ENCODE measurements around the gene ASPN.
"Not testable (repeated sequence)": the region's sequence is repeated elsewhere in the genome, so short reads cannot be mapped to it uniquely, and the experiment has no call there.

Gene ASPN

DNA sequence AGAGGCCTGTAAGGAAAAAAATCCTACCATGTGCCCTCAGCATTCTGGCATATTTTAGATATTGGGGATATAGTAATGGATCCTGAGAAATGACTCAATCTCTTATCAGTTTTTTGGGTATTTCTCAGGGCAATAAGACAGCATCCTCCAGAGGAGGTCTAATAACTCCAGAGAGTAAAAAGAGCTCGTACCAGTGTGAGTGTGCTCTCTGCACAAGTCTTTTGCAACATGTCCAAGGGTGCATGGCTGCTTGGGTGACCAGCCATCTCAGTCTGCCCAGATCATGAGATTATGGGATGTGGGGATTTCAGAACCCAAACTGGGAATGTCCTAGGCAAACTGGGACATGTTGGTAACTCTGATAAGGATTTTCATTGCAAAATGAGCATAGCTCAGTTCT is 15.3 kb downstream of the ASPN start:
- DNase-seq, result no peak

DNA sequence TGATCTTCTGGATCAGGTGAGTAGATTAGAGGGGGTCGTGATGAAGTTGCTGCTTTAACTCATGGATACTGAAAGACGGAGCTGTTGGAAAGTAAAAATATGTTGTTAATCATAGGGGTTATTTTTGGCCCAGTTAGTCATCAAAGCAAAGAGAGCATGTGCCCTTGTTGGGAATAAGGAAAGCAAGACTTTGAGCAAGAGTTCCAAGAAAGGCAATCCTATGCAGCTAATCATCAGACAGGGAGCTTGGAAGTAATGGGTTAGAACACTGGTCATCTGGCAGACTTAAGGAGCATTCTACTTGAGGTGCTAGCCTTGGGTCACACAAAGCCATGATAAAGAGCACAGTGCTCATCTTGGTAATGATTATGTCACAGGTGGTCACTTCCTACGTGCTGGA is 18.3 kb downstream of the ASPN start:
- no peak for DNase-seq

DNA sequence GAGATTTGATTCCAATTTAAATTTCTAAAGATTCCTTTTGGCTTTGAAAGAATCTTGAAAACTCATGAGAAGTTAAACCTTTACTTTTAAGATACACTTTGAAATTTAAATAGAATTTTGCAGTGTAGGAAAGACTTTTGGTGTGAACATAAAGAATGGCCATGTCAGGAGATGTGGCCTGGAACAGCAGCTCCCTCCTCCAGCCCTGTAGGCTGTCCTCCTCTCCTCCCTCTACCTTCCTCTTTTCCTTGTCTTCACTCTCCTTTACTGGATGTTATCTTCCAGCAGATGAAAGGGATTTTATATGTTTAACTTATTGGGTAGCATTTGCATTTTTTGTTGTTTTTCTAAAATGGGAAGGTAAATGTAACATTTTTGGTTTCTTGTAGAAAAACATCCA is 18.9 kb downstream of the ASPN start:
- DNase-seq, result no peak

DNA sequence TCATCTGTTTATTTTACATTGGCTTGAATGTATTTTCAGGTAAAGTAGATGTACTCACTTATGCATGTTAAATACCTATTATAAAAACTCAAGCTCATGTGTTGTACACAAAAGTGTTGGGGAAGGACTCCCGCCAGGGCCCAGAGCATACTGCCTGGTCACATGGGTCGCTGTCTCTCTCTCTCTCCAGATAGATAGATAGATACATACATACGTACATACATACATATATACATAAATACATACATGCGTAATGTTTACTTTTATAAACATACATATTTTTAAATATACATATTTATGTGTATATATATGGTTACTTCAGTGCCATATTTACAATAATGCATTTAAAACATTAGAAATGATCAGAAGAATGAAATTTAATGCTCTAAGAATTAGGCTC is 24.7 kb downstream of the ASPN start:
- no peak for DNase-seq

DNA sequence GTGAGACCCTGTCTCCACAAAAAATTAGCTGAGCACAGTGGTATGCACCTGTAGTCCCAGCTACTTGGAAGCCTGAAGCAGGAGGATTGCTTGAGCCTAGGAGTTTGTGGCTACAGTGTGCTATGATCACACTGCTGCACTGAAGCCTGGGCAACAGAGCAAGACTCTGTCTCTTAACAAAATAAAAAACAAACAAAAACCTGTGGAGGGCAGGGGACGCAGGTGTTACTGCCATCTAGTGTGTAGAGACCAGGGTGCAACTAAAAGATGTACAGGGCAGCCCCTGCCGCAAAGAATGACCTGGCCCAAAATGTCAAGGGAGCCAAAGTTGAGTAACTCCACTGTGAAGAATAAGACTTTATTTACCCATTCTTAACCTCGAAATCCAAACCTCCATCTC is 27.1 kb downstream of the ASPN start:
- no peak for DNase-seq

DNA sequence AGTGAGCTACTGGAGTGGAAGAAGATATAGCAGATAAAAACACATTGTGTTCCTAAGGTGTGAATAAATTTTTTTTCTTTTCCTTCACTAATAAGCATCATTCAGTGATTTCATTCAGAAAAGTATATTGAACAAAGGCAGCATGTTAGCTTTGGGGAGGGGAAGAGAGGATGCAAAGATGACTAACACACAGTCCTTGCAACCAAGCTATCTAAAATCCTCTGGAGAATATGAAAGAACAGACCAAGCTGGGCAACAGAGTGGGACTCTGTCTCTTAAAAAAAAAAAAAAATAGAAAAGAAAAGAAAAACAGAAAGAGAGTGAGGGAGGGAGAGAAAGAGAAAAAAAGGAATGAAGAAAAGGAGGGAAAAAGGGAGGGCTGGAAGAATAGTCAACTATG is 35.8 kb downstream of the ASPN start:
- DNase-seq, result no peak

- no peak for DNase-seq
Observed at GRCh38 chr9:92444841-92445240, 37.5 kb downstream of the ASPN start.

- no peak for DNase-seq
Observed at GRCh38 chr9:92440751-92441046, 41.6 kb downstream of the ASPN start.

GRCh38 chr9:92439921-92440750 is 42.2 kb downstream of the ASPN start:
- DNase-seq, result no peak

DNA sequence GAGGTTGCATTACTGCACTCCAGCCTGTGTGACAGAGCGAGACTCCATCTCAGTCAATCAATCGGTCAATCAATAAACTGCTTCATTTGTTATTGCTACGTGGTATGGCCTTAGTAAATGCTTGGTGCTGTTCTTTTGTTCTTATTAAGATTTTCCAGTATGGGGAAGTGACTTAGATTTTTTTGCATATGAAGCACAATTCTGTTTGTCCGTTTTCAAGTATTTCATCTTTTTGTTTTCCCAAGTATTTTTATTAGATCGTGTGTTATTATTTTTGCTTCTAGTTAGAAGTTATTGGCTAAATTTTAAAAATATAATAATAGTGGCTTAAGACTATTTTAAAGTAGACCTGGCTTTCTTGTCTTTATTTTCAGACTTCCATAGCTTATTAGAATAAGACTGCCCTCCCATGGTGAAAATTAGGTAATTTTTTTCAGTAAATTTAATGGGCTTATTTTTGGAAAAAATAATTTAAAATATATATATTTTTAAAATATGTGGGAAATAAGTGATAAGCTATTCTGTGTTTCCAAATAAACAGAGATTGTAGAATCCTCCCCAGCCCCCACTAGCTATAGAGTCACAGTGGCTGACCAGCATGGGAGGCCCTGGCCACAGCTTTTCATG is 43.3 kb downstream of the ASPN start:
- peak; percentile 7 for DNase-seq

DNA sequence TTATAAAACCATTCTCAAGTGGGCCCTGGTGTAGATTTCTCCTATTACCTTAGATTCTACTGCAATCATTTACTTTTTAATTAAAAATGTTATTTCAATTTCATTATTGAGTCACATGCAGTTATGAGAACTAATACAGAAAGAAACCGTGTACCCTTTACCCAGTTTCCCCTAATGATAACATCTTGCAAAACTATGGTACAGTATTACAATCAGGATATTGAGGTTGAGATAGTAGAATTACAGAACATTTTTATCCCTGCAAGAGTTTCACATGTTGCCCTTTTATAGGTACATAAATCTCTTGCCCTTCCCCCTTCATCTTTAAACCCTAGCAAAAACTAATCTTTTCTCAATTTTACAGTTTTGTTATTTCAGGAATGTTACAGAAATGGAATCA is 47.0 kb downstream of the ASPN start:
- DNase-seq, result no peak

DNA sequence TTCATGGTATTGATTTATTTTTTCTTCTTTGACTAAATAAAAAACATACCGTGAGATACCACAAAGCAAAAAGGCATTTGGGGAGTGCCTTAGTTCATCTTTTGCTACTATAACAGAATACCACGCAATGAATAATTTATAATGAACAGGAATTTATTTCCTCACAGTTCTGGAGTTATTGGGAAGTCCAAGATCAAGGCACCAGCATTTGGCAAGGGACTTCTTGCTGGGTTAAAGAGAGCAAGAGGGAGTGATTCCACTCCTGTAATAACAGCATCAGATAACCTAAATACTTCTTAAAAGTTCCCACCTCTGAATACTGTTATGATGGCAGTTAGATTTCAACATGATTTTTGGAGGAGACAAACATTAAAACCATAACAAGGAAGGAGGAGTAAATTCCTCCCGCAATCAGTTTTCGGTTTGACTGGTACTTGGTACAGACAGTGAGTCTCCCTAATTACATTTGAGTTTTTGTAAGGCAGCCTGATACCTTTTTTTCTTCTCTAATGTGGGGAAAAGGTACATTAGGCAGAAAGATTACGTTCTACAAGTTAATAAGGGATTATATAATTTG is 49.2 kb downstream of the ASPN start:
- no peak for DNase-seq

DNA sequence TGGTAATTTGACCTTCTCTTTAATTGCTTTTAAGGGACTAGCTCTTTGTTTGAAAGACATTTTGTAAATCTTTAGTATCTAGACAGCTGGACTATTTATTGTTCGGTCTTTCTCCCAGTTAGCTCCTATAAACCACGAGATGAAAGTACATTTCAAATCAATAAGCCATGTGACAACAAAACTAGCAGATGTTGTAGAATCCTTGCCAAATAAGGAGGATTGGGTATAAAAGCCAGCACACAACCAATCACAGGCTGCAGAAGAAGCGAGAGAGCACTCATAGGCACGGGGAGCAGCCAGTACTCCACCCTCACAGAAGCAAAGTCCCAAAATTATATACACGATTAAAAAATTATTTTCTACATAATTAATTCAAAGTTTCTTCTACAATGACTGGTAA is 50.0 kb downstream of the ASPN start:
- DNase-seq, result no peak

- DNase-seq, result no peak
Observed at GRCh38 chr9:92429836-92430235, 52.5 kb downstream of the ASPN start.

DNA sequence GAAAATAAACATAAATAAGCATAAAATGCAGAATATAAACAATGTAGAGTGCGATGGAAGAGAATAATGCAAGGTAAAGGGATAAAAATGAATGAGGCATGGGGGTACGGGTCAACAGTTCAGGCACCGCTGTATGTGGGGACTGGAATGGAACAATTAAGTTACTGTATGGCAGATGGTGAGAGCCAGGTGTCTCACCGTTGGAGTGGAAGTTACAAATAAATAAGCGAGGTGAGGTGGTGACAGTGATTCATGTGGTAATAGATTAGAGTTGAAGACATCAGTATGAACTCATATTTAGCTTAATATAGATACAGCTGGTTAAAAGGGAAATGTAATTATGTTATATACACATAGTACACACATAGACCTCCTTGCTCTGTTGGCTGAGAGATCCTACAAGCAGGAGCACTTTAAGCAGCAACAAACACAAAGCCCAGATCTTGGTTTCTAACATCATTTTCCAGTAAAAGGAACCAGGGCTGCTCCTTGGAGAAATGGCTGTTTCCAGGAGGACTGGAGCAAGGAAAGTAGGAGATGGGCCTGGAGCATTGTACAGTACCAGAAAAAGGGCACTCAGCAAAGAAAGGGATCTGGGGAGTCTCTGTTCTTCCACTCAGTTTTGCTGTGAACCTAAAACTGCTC is 55.7 kb downstream of the ASPN start:
- DNase-seq, result peak; percentile 64

GRCh38 chr9:92425474-92425873 is 56.8 kb downstream of the ASPN start:
- no peak for DNase-seq

GRCh38 chr9:92424340-92424739 is 58.0 kb downstream of the ASPN start, which contains the start of gene OMD:
Gene OMD, minus strand, starts transcription at chr9:92424471. Its CDS starts 6,913 bp downstream, at chr9:92417558.
- DNase-seq, result no peak

DNA sequence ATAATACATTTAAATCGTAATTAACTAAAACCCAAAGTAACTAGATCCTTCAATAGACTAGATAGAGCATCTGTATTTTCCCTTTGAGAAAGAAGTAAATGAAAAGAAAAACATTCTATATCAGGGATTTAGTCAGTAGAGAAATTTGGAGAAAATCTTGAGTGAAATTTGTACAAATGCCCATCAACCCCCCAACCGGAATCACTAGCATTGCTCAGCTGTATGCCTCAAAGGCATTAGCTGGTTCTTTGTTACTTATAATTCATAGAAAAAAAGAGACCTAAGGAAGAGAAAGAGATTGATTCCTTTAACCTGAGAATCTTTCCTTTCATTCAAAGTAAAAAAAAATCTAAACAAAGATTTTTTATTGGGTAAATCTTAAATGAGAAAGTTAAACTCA is 58.7 kb downstream of the ASPN start:
- no peak for DNase-seq

GRCh38 chr9:92422611-92423338 is 59.5 kb downstream of the ASPN start:
- DNase-seq, result no peak

DNA sequence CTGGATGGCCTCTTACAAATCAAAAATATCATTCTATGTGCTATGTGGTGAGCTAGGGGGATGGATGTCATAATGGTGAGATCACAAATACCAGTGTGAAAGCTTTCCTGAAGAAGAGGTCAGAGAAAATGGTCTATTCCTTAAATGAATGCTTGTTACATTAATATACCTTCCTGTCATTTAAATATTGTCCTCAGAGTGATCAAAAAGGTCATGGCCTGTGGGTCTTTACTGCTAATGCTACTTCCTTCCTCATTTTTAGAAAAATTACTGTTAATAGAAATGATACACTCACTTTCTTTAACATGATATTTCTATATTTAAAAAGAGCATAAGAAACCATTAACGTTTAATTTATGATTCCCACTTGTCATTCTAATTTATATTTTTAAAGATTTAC is 67.7 kb downstream of the ASPN start:
- DNase-seq, result no peak

GRCh38 chr9:92411157-92411556 is 71.1 kb downstream of the ASPN start:
- not testable (repeated sequence) for DNase-seq

DNA sequence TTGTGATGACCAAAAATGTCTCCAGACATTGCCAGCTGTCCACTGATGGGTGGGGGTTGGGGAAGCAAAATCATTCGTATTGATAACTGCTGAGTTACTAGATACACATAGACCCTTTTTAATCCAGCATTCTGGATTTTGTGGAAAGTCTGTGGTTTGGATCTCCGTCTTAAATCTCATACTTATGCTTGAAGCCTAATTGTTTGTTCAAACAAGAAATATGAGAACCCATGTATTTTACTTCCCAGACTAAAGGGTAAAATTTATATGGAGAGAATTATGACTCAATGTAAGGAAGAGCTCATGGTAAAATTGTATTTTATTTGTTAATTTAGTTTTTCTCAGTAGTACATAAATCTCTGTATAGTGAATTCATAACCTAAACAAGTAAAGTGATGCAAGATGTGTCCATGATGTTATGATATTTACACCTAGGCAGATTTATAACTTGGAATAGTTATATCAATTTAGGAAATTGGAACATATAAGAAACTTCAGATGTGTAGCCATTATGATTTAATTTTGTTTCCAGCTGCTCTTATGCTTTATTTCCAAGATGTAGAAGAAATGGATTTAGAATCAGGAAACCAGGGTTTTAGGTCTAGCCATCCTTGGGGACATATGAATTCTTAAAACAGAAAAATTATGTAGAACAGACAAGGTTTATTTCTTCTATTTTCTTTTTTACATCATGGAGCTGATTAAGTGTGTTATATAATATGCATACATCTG is 73.4 kb downstream of the ASPN start:
- no peak for DNase-seq

GRCh38 chr9:92407818-92408217 is 74.5 kb downstream of the ASPN start:
- no peak for DNase-seq

All from COR-L47 (cell line).